H54 (cell line): ENCODE results near the gene AMPD3.
"Not testable (repeated sequence)": the region's sequence is repeated elsewhere in the genome, so short reads cannot be mapped to it uniquely, and the experiment has no call there.

Experiments used
- DNase-seq: peaks from one replicate; pipeline ENCODE4 v3.0.0; 2011; ENCODE audit warnings: low spot score, mixed read lengths; ENCODE audit not compliant: insufficient read length
- FAIRE-seq: peaks from 3 replicates; lab custom pipeline; 2011; peaks lifted over from hg19 to GRCh38; lab: Jason Lieb, UNC
- POLR2A ChIP-seq: IDR thresholded peaks from 2 replicates; pipeline ENCODE4 v1.6.1; 2011; ENCODE audit warnings: low read depth, mild to moderate bottlenecking, low read length

Gene AMPD3

DNA sequence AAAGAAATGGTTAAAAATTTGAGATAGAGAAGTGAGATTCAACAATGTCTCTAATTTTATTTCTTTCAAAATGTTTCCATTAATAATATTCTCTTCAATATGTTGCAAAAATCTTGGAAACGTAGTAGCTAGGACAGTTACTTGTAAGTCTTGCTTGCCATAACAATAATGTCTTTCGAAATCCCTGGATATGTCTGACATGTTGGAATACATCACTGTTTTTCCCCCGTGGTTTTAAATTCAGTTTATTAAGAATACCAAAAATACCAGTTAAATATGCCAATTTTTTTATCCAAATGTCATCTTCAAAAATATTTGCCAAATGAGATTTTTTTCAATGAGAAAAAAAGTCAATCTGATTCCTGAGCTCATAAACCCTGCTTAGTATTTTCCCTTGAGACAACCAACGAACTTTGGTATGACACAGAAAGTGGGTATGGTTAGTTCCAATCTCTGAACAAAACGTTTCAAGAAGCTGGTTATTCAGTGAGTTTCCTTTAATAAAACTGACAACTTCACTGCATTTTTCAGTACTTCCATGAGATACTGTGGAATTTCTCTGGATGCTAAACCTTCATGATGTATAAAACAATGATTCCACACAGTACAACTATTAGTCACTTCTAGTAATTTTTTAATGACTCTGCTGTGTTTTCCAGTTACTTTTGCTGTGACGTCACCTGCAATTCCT lies 36.7 kb upstream of the AMPD3 start:
- TF ChIP-seq POLR2A, result no peak
- DNase-seq (no peak), FAIRE-seq (peak; percentile 80)

DNA sequence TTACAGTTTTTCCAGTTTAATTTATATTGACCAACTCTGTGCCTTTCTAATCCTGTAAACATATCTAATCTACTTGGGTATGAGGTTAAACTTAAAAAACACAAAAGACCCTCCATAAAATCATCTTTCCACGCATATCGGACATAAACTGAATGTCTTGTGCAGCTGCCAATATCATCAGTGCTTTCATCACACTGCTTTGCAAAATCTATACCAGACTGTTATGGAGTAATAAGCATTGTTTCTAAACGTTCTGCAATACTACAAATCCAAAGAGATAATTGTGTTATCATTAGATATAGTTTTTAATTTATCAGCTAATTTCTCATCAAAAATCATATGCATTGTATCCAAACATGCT lies 36.1 kb upstream of the AMPD3 start:
- DNase-seq, result no peak
- FAIRE-seq, result no peak
- TF ChIP-seq POLR2A, result no peak

DNA sequence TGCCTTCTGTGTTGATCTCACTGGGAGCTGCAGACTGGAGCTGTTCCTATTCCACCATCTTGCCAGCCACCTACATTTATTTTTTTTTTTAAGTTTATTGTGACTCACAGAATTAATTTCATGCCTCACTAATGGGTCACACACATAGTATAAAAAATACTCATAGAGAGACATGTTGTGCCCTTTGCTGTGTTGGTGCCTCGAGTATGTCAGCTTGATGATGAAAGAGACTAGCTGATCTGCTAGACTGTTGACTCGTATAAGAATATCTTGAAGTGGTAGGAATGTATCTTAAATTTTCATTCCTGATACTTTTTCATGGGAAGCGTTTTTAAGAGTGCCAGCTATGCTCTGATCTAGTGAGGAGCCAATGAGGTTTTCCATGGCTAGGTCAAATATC lies 28.6 kb upstream of the AMPD3 start:
- no peak for TF ChIP-seq POLR2A
- DNase-seq (no peak), FAIRE-seq (no peak)

DNA sequence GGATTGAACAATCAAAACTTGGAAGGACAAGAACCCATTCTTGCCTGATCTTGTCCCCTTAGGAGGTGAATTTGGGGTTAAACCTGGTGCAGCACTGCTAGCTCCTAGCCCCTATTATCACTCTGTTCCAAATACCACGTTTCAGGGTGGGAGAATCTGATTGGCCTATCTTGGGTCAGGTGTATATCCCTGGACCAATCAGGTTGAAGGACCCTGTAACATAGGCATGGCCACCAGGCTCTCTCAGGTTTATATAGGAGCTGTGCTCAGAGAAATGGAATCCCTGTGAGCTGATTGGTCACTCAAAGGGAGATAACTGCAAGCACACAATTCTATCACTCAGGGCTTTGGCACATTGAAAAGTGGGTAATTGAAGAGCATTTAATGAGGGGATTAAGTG lies 26.6 kb upstream of the AMPD3 start:
- FAIRE-seq (no peak), DNase-seq (no peak)
- TF ChIP-seq POLR2A, result no peak

DNA sequence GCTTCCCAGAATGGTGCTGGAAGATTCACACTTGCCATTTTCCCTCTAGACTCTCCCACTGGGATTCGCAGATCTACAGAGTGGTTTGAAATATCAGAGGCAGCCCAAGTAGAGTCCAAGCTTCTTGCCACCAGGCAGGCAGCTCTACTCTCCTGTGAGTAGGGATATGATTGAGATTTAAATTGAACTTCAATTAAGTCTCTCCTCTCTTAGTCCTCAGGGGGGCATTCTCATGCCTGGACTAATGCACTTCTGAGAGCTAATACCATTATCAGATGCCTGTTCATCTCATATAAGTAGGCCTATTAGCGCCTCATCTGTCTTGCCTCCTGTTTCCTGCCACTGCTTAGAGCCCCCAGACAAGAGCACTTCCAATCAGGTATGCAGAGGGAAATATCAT lies 25.5 kb upstream of the AMPD3 start:
- TF ChIP-seq POLR2A, result no peak
- DNase-seq, result no peak
- FAIRE-seq, result no peak

DNA sequence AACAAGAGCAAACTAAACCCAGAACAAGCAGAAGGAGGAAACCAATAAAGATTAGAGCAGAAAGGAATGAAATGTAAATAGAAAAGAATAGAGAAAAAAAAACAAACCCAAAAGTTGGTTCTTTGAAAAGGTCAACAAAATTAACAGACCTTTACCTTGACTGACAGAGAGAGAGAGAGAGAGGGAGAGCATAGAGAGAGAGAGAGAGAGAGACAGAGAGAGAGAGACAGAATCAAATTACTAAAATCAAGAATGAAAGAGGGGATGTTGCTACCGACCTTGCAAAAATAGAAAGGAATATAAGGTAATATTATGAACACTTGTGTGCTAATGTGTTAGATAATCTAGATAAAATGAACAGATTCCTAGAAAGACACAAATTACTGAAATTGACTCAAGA lies 22.6 kb upstream of the AMPD3 start:
- no peak for TF ChIP-seq POLR2A
- FAIRE-seq (no peak), DNase-seq (no peak)

DNA sequence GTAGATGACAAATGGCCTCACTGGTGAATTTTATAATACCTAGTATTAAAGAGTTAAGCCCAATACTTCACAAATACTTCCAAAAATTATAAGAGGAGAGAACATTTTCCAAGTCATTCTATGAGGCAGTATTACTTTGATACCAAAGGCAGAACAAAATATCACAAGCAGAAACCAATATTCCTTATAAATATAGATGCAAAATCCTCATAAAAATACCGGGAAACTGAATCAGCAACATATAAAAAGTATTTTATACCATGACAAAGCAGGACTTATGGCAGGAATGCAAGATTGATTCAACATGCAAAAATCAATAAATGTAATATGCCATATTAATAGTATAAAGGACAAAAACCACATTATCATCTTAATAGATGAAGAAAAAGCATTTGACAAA lies 22.1 kb upstream of the AMPD3 start:
- DNase-seq (no peak), FAIRE-seq (no peak)
- TF ChIP-seq POLR2A, result no peak

DNA sequence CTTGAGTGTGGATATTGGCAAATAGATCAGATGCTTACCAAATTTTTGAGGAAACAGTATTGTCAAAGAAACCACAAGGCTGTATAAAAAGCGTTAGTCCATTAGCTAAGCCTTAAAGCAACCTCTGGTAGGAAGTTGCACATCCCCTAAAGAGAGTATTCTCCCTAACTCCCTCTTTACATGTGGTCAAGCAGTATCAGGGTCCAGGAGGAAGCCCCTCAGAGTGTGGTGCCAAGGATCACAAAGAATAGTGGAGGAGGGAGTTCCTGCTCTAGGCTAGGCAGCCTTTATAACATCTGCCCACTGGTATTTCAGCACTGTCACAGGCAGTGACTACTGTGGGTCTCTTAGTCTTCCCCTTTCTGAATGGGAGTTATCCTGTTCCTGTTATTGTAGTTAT lies 18.8 kb upstream of the AMPD3 start:
- no peak for TF ChIP-seq POLR2A
- DNase-seq, result no peak
- FAIRE-seq, result no peak

DNA sequence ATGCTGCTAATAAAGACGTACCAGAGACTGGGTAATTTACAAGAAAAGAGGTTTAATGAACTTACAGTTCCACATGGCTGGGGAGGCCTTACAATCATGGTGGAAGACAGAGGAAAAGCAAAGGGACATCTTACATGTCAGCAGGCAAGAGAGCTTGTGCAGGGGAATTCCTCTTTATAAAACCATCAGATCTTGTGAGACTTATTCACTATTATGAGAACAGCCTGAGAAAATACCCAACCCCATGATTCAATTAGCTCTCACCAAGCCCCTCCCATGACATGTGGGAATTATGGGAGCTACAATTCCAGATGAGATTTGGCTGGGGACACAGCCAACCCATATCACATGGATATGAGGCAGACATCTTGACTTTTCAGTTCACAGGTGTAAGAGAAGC lies 18.4 kb upstream of the AMPD3 start:
- FAIRE-seq, DNase-seq: not testable (repeated sequence)

DNA sequence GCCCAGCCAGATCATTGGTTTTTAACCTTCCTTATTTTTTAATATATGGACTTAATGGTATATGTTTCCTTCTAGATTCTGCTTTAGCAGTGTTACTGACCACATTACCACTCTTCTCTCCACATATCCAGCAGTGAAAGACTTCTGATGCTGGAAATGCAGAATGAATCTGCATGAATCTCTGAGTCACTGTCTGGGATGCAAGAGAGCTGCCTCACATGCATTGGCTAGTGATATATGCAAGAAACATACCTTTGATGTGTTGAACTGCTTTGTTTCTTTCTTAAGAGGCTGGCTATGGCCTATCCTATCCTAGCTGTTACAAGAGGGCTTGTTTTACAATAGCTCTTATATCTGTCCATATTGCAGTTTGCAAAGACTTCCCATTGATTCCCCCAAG lies 16.6 kb upstream of the AMPD3 start:
- no peak for TF ChIP-seq POLR2A
- no peak for DNase-seq
- FAIRE-seq, result no peak

DNA sequence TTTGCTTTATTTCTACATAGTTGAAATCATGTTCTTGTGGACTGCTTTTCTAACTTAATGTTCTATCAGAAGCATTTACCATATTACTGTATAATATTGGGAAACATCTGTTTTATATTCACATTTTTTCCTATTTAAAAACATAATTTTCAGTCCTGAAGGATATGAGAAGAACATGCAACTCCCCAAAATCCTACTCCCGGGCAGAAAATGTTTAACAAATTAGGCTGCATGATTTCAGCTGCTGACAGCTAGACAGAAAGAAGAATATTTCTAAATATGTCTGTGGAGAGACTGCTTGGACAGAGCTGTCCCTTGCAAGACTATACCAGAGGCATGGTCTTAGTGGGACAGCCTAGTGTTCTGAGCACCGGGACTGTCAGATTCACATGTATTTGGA lies 15.7 kb upstream of the AMPD3 start:
- DNase-seq (no peak), FAIRE-seq (no peak)
- no peak for TF ChIP-seq POLR2A

DNA sequence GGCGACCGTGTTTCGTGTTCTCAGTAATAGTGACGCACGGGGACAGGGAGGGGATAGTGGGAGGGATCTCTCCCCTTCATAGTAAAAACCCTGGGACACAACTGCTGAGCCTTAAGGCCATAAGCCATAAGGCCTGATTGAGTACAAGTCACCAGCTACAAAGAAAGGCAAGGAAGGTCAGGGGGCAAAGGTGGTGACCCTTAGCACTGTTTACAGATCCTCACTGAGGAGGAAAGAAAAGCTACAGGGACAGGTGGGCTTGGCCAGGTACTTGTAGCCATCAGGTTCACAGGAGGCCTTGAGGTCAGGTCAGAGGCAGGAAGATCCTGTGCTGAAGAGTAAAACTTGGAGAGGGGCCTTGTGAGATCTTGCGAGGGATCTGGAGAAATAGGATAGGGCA lies 15.1 kb upstream of the AMPD3 start:
- no peak for TF ChIP-seq POLR2A
- DNase-seq (no peak), FAIRE-seq (no peak)

DNA sequence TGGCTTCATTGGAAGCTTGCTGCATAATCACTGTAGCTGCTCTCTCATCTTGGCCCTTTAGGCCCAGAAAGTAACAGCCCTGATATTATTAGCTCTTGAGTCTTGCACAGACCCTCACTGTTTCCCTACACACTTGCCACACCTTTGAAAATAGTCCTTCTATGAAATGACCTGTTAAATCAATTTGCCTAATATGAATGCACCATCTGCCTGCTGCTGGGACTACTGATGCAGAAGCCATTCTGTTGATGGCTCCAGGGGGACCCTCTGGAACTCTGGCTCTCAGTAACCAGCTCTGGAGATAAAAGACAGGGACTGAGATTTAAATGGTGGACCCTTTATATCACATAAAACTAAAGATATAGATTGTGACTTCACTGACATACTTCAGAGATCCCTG lies 14.7 kb upstream of the AMPD3 start:
- no peak for DNase-seq
- no peak for FAIRE-seq
- TF ChIP-seq POLR2A, result no peak

DNA sequence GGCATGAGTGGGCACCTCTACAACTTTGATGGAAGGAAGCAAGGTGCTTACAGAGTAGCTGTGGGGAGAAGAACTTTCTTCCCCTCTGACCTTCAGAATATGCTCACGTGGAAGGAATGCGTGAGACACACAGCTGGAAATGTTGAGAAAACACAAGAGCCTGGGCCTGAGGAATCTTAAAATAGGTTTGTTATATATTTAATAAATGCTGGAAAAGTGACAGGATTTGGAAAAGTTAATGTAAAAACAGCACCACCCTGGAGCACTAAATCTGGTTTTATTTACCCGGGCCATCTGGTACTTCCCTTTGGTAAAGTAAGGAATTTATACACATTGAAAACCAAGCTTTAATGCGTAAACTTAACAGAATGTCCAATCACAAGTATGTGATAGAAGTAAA lies 14.0 kb upstream of the AMPD3 start:
- FAIRE-seq (no peak), DNase-seq (no peak)
- TF ChIP-seq POLR2A, result no peak

DNA sequence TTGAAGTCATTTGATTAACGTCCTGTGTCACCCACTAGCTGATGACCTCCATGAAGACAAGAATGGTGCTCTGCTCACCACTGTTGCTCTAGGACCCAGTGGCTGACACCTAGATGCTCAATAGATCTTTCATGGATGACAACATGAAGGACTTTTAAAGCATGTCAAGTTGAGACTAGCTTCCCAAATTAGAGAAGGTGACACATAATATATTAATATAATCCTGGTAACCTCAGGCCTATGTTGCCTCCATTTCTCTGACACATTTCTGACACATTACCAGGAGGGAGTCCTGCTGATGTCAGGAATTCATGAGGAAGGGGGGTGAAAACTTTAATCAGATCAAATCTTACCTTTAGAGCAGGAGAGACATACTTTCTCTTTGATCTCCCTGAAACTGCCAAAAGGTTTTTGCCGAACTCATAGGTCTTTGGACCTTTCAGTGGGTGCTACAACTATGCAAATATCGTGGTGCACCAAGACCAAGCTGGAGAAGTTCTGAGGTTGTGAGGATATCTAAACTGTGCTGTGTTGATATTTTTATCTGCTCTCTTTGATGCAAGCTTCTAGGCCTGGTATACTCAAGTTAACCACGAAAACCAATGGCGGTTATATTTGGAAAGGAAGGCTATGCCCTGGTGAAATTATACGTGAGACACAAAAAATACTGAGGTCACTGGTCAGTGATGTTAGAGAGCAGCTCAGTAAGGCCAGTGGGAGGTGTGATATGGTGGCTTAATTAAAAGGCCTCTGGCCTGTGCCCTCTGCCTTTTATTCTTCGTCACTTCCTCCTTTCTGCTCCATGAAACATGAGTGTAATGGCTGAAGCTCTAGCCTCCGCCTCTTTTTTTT lies 13.2 kb upstream of the AMPD3 start:
- DNase-seq (no peak), FAIRE-seq (no peak)
- TF ChIP-seq POLR2A, result no peak
